ENCODE measurements around the gene MCM5. TPM values are rescaled to one million over a fixed set of nuclear protein-coding genes. Genes with fewer than 3 reads are reported as not detected.
"Not testable (repeated sequence)": the region's sequence is repeated elsewhere in the genome, so short reads cannot be mapped to it uniquely, and the experiment has no call there.

The MCM5 gene
- total RNA-seq, 1 donor from 2014 or later = 10.8 TPM

- no peak for ATAC-seq
These were observed 59.5 kb downstream of the MCM5 start for GRCh38 chr22:35459423-35459894.

DNA sequence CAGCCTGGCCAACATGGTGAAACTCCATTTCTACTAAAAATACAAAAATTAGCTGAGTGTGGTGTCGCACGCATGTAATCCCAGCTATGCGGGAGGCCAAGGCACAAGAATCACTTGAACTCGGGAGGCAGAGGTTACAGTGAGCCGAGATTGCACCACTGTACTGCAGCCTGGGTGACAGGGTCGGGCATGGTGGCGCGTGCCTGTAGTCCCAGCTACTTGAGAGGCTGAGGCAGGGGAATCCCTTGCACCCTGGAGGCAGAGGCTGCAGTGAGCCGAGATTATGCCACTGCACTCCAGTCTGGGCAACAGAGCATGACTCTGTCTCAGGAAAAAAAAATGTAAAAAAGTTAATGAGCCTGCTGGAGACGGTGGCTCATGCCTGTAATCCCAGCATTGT, 60.0 kb downstream of the MCM5 start:
- DNase-seq; intact Hi-C loops (cut with micrococcal nuclease); ATAC-seq: not testable (repeated sequence)

More at GRCh38 chr22:35459423-35459894, 59.5 kb downstream of the MCM5 start:
- DNase-seq = no peak
- intact Hi-C loops (cut with micrococcal nuclease) = no loop called here

- intact Hi-C loops (cut with micrococcal nuclease) = no loop called here
- ATAC-seq (no peak), DNase-seq (no peak)
These were observed 60.7 kb downstream of the MCM5 start for GRCh38 chr22:35460688-35461087.

DNA sequence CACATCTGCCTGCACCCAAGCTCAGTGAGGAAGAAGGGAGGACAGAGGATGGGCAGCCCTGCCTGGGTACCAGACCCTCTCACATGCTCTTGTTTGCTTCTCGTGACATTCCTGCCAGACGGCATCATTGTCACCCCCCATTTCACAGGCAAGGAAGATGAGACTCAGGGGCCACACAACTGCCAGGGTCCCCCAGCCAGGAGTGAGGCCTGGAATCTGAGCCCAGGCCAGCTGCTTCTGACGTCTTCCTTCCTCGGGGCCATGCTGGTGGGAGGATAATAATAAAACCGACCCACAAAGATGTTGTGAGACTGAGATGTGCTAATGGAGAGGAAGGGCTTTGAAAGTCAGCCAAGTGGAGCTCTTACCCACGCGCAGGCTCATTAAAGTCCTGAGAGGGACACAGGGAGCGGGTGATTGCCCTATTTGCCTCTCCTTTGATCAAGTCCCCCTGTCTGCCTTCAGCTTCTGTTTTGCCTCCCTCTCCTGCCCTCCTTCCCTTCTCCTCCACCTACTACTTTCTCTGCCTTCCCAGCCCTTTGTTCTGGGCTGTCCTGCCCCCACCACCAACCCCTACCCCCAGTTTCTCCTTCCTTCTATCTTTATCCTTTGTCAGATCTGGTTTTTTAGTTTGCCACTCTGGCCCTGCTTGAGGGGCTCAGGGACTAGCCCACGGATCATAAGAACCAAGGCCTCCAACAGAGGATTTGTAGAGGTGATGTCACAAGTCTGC, 62.7 kb downstream of the MCM5 start:
- DNase-seq = no peak
- intact Hi-C loops (cut with micrococcal nuclease) = no loop called here
- ATAC-seq = no peak

GRCh38 chr22:35463231-35463933, 63.4 kb downstream of the MCM5 start:
- intact Hi-C loops (cut with micrococcal nuclease) = no loop called here
- ATAC-seq (no peak), DNase-seq (no peak)

DNA sequence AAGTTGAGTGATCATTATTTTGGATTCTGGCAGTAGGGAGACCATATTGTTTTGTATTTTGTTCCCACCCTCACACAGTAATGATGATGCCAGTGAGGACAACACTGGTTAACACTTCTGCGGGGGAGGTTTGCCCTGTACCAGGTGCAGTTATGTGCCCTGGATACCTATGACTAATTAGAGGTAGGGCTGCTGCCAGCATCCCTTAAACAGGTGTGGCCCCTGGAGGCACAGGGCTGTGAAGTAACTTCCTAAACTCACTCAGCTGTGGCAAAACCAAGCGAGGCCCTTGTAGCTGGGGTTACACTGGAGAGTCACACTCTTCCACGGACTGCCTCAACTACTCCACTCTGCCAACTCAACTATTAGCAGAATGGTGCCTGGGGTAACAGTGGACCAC, 64.5 kb downstream of the MCM5 start:
- intact Hi-C loops (cut with micrococcal nuclease) = no loop called here
- ATAC-seq (no peak), DNase-seq (no peak)

DNA sequence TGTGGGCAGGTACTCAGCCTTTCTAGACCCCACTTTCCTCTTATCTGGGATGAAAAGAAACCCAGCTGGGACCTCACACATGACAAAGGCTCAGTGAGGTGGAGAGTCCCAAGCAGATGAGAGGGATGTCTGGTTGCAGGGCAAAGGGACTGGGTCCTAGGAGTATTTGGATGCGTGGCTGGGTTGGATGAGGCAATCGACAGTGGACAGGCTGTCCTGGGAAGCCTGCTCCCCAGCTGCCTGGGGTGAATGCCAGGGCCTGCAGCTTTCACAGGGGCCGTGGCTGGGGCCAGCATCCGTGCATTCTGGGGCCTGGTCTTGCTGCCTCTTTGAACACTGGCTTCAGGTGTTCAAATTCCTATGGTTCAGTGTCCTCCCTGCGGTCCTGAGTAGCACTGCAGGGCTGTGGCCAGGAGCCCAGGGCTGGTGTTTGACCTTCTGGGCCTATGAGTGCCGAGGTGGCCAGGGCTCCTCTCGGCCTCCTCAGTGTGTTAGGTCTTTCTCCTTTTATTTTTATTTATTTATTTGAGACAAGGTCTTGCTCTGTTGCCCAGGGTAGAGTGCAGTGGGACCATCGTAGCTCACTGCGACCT, 65.3 kb downstream of the MCM5 start:
- DNase-seq (peak; percentile 80), ATAC-seq (peak; percentile 51)
- intact Hi-C loops (cut with micrococcal nuclease) = no loop called here

- intact Hi-C loops (cut with micrococcal nuclease) = no loop called here
- peak; percentile 98 for ATAC-seq
- DNase-seq = peak; percentile 89
These were observed 67.9 kb downstream of the MCM5 start for GRCh38 chr22:35467681-35468434.

- ATAC-seq (no peak), DNase-seq (no peak)
- intact Hi-C loops (cut with micrococcal nuclease) = no loop called here
These were observed 71.0 kb downstream of the MCM5 start for GRCh38 chr22:35470903-35471321.

GRCh38 chr22:35471566-35471965, 71.6 kb downstream of the MCM5 start:
- ATAC-seq; intact Hi-C loops (cut with micrococcal nuclease); DNase-seq: not testable (repeated sequence)

DNA sequence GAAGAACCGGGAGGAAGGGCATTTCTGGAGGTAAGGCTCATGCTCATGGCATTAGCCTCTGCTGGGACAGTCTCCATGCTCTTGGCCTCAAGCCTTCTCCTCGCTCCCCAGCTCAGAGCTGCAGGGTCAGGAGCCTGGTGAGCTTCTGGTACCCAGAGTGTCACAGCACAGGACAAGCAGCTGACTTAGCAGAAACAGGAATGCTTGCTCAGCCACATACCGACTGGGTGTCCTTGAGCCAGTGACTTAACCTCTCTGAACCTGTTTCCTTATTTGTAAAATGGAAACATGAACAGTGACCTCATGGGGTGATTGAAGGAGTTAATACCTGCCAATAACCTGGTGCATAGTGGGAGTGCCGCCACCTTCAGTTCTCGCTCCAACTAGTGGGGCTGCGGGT, 72.5 kb downstream of the MCM5 start:
- ATAC-seq = no peak
- intact Hi-C loops (cut with micrococcal nuclease) = no loop called here

DNA sequence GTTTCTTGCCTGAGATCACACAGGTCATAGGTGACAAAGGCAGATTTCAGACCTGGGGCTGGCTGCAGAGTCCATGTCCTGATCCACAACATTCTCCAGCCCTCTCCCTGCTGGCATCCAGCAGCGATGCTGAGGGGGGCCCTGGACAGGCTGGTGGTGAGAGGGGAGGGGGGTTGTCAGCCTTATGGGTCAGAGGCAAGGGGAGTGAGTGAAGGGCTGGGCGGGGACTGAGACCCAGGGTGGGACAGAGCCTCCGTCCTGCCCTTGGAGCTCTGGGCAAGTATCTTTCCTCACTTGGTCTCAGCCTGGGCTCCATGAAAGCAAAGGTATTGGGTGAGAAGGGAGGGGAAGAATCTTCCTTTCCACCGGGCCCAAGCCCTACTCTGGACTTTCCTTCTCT, 74.0 kb downstream of the MCM5 start:
- intact Hi-C loops (cut with micrococcal nuclease) = no loop called here
- ATAC-seq (no peak), DNase-seq (no peak)

More for the DNA sequence above, 72.5 kb downstream of the MCM5 start:
- no peak for DNase-seq

Other genes starting within 250 kb of the MCM5 start
- 10.5 TPM for gene HMGXB4, start 142.6 kb upstream of the MCM5 start, total RNA-seq
- gene TOM1, start 100.2 kb upstream of the MCM5 start, total RNA-seq = 78.6 TPM
- 3.8 TPM for gene HMOX1, start 19.0 kb upstream of the MCM5 start, total RNA-seq
- 9.4 TPM for gene RASD2, start 140.7 kb downstream of the MCM5 start, total RNA-seq
- gene MB, start 217.2 kb downstream of the MCM5 start, total RNA-seq = 17,299 TPM
- gene APOL6, start 248.3 kb downstream of the MCM5 start, total RNA-seq = 5.2 TPM

All from left ventricle myocardium superior (tissue), 1 donor.